Measurements from ENCODE around the gene DHODH.
A peak's percentile ranks its signal among the peaks of the same experiment; 100 is the strongest.

The DHODH gene

DNA sequence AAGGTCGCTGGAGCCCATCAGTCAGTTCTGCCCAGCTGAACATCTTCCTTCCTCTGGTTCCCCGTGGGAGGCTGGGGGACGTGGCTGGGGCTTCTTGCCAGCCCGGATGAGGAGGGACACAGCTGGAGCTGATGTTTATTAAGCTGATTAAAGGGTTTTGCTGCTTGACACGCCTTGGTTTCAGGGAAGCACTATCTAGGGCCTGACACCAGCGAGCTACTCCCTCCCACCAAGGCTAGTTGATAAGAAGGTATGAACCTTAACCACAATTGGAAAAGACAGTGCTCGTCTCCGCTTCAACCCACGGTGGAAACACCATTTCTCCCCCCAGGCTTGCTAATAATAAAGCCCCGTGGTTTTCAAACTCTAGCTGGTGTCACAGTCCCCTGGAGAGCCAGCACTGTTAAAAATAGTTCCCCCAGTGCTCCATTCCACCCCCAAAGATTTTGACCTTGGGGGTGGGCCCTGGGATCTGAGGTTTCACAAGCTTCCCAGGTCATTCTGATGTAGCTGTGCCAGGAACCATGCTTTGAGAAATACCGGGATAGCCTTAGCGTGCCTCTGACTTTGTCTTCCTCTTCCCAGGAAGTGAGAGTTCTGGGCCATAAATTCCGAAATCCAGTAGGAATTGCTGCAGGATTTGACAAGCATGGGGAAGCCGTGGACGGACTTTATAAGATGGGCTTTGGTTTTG lies 5.5 kb downstream of the DHODH start:
- H3K4me3 ChIP-seq (ENCODE audit: low read depth, low read length): no peak overlapping the region
- no peak for DNase-seq (ENCODE audit: low read depth)
- in situ Hi-C loops (cut with HindIII; ENCODE audit: low sequenced_read_pairs): no loop called here
- TF ChIP-seq, protein P1, sequence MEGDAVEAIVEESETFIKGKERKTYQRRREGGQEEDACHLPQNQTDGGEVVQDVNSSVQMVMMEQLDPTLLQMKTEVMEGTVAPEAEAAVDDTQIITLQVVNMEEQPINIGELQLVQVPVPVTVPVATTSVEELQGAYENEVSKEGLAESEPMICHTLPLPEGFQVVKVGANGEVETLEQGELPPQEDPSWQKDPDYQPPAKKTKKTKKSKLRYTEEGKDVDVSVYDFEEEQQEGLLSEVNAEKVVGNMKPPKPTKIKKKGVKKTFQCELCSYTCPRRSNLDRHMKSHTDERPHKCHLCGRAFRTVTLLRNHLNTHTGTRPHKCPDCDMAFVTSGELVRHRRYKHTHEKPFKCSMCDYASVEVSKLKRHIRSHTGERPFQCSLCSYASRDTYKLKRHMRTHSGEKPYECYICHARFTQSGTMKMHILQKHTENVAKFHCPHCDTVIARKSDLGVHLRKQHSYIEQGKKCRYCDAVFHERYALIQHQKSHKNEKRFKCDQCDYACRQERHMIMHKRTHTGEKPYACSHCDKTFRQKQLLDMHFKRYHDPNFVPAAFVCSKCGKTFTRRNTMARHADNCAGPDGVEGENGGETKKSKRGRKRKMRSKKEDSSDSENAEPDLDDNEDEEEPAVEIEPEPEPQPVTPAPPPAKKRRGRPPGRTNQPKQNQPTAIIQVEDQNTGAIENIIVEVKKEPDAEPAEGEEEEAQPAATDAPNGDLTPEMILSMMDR (IDR thresholded peaks at IDR 0.05; ENCODE audit: low read depth, low read length, missing control alignments): no peak

DNA sequence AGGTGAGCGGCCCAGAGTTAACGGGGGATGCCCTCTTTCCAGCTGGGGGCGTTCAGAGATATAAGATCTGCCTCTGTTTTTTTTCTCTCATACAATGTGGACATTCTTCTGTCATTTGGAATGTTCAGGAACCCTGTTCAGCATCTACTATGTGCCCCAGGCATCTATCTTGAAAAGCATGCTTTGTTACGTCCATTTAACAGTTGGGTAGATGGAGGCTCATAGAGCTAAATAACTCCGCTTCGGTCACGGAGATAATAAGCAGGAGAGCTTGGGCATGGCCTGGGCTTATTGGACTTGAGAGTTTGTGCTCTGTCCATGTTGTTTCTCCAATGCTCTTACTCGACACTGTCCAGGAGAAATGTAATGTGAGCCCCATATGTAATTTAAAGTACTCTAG lies 6.1 kb downstream of the DHODH start:
- in situ Hi-C loops (cut with HindIII; ENCODE audit: low sequenced_read_pairs): no loop called here
- no peak overlapping the region for H3K4me3 ChIP-seq (ENCODE audit: low read depth, low read length)
- TF ChIP-seq, protein P1 (IDR thresholded peaks at IDR 0.05; ENCODE audit: low read depth, low read length, missing control alignments): no peak
- no peak for DNase-seq (ENCODE audit: low read depth)

DNA sequence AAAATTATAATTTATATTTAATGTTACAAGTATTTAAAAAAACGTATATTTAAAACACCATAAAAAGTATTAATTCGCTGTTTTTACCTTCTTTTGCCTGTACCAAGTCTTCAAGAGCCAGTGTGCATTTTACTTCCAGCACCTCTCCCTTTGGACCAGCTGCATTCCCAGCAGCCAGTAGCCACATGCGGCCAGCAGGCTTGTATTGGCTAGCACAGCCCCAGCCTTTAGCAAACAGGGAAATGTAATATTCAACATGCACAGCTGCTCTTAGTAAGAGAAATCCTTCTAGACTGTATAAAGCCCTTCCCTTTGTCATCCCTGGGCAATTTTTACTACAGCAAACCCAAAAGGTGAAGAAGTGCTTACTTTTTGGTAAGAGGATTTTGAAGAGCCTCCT lies 6.6 kb downstream of the DHODH start:
- in situ Hi-C loops (cut with HindIII; ENCODE audit: low sequenced_read_pairs): no loop called here
- H3K4me3 ChIP-seq (ENCODE audit: low read depth, low read length): no peak overlapping the region
- TF ChIP-seq, protein P1 (IDR thresholded peaks at IDR 0.05; ENCODE audit: low read depth, low read length, missing control alignments): no peak
- no peak for DNase-seq (ENCODE audit: low read depth)

DNA sequence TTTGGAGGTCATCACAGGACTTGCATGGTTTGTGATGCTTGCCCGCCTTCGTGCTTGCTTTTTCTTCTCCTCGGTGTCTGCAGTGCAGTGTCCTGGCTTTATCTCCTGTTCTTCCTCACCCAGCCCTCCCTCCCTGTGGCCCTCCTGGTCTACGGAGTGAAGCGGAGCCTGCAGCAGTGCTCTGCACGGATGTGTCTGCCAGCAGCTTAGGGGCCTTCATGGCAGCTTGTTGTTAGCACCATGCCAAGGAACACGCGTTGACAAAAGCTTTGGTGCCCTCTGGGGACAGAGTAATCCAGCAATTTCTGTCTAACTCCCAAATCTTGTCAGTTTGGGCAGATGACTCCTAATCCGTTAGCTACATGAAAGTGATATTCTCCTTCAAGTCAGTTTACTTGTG lies 9.9 kb downstream of the DHODH start:
- TF ChIP-seq, protein P1 (IDR thresholded peaks at IDR 0.05; ENCODE audit: low read depth, low read length, missing control alignments): no peak
- in situ Hi-C loops (cut with HindIII; ENCODE audit: low sequenced_read_pairs): no loop called here
- no peak for DNase-seq (ENCODE audit: low read depth)
- H3K4me3 ChIP-seq (ENCODE audit: low read depth, low read length): no peak overlapping the region

DNA sequence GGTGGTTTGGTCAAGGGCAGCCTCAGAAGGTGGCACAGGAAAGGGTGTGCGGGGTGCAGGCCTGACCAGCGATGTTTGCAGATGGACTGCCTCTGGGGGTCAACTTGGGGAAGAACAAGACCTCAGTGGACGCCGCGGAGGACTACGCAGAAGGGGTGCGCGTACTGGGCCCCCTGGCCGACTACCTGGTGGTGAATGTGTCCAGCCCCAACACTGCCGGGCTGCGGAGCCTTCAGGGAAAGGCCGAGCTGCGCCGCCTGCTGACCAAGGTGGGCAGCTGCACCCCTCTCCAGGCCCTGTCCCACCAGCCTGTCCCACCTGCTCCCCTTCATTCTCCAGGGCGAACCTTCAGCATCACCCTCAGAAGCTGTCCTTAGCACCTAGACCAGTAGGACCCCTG lies 12.5 kb downstream of the DHODH start:
- TF ChIP-seq, protein P1 (IDR thresholded peaks at IDR 0.05; ENCODE audit: low read depth, low read length, missing control alignments): peak; percentile 35
- DNase-seq (ENCODE audit: low read depth): no peak
- H3K4me3 ChIP-seq (ENCODE audit: low read depth, low read length): no peak overlapping the region
- in situ Hi-C loops (cut with HindIII; ENCODE audit: low sequenced_read_pairs): no loop called here

- no peak overlapping the region for H3K4me3 ChIP-seq (ENCODE audit: low read depth, low read length)
- in situ Hi-C loops (cut with HindIII; ENCODE audit: low sequenced_read_pairs): no loop called here
- no peak for DNase-seq (ENCODE audit: low read depth)
- TF ChIP-seq, protein P1 (IDR thresholded peaks at IDR 0.05; ENCODE audit: low read depth, low read length, missing control alignments): no peak
Measured at GRCh38 chr16:72022127-72022526, 13.6 kb downstream of the DHODH start.

Data from astrocyte of the cerebellum (primary cell).